GM18511 (cell line): ENCODE results near the gene PMAIP1.

Experiments
- ATAC-seq: cut with Tn5 transposase; IDR thresholded peaks from one replicate; pipeline ENCODE4 v1.9.1; 2021; ENCODE audit warnings: mild to moderate bottlenecking, moderate library complexity; ENCODE audit not compliant: unreplicated experiment

PMAIP1 gene

DNA sequence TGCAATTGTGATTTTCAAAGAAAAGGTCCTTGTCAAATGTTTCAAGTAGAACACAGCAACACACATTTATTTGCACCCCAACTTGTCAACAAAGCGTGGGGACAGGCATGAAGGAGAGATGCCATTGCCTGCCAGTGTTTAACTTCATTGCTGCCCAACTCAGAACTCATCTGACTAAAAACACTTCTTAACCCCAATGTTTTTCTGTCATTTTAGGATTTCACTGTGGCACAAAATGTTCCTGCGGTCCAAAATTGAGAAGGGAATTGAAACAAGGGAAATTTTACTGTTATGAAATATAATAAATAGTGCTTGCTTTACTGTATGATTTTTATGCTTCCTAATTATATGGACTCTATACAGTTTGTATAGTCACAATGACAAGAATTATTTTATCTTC, 45.7 kb downstream of the PMAIP1 start:
- ATAC-seq: no peak

DNA sequence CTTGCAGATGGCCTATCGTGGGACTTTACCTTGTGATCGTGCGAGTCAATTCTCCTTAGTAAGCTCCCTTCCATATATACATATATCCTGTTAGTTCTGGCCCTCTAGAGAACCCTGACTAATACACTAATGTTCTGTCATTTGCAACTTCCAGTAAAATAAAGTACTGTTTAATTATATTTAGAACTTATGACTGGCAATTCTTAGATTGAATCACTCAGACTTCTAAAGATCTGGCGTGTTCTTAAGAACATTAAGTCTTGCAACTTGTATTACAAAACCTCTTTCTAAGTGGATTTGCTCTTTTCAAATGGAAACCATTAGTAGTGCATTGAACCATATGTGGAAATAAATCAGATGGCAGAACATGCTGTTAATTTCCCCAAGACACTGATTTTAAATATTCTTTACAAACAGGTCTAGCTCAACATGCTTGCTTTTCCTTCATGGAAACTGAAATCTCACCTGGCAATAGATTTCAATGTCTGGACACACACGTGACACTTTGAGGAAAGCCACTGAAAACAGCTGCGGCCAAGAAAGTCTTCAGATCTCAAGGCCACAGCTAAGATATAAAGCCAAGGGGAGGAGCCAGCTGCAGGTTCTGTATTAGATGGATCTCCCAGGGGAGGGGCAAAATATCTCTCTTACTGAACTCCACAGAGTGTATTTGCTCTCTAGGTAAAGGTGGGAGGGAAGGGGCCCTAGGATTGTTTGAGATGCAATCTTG, 50.6 kb downstream of the PMAIP1 start:
- ATAC-seq: peak; percentile 66

DNA sequence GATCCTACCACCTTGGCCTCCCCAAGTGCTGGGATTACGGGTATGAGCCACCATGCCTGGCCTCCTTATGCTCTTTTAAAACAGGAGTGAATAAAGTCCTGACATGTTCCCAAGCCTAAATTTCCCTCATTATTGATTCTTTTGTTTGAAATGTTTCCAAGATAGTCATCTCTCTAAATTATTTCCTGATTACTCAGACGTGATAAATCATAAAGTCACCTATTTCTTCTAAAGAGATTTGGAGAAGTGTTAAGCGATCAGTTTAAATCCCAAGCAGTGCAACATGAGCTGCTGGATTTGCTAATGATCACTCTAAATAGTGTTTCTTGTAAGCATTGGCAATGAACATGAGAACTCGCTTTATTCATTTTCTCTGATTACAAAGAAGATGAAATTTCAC, 51.8 kb downstream of the PMAIP1 start:
- no peak for ATAC-seq

DNA sequence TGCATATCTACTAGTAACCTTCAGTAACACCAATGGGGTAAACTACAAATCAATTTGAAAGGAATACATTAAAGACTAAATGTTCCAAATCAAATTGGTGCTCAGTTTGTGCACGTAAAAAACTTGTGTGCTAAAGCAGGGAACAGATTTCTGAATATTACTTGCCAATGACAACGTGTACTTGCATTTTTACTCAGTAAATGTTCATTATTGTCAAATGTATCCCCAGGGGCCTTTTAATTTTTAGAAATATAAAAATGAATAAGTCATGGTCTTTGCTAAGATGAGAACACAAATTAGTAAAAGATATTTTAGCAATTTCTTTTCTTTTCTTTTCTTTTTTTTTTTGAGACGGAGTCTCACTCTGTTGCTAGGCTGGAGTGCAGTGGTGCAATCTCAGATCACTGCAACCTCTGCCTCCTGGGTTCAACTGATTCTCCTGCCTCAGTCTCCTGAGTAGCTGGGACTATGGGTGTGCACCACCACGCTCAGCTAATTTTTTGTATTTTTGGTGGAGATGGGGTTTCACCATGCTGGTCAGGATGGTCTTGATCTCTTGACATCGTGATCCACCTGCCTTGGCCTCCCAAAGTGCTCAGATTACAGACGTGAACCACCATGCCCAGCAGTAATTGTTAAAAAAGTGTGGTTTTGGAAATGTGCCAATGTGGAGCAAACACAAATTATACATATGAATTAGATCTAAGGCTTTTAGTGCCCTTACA, 52.6 kb downstream of the PMAIP1 start:
- ATAC-seq: peak; percentile 1
